GM12865 (cell line): ENCODE data around the gene PDGFD.

ENCODE experiments used
- DNase-seq: peaks from one replicate; pipeline ENCODE4 v3.0.0; 2010; ENCODE audit warnings: low read depth
- H3K4me3 ChIP-seq: 2 replicates; pipeline ENCODE4 v1.5.1; 2011; ENCODE audit warnings: mild to moderate bottlenecking, low read depth, low read length, control low read depth
- CTCF ChIP-seq: IDR thresholded peaks from 2 replicates; pipeline ENCODE4 v1.5.1; 2011; ENCODE audit warnings: low read length, control low read depth, low read depth, inconsistent platforms; ENCODE audit not compliant: insufficient read depth; ENCODE audit errors: missing control alignments

PDGFD gene

DNA sequence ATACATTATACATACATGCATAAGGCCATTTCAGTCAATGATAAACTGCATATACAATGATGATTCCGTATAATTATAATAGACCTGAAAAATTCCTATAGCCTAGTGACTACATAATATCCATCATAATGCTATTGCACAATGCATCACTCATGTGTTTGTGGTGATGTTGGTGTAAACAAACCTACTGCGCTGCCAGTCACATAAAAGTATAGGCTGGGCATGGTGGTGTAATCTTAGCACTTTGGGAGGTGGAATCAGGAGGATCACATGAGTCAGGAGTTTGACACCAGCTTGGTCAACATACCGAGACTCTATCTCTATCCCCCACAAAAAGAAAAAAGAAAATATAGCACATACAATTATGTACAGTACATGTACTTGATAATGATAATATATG is 291.2 kb downstream of the PDGFD start:
- H3K4me3 ChIP-seq, result no peak overlapping the region
- DNase-seq, result no peak
- TF ChIP-seq CTCF, result no peak

DNA sequence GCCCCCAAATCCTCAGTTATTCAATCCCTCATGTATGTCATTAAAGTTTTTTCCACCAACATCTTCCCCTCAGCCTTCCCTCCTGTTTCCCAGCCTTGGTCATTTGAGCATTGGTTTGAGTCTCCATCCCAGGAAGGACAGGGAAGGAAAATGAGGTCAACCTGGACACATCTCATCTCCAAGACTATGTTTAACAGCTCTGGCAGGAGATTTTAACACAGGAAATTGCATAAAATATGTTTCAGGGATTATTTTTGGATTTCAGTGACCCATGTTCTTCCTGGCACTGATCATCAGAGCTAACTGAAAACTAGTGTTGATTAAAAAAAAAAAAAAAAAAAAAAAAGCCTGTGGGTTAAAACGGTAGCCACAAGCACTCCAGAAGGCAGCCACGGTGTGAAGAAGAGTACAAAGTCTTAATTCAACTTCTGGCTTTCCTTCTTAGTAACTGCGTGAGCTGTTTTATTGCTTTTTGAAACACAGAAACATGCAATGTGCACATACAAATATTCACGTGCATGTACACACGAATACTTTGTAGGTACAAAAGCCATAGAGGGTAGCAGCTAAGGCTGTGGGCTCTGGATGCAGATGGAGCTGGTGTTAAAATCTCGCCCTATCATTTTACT is 291.9 kb downstream of the PDGFD start:
- TF ChIP-seq CTCF, result no peak
- DNase-seq, result no peak
- no peak overlapping the region for H3K4me3 ChIP-seq

DNA sequence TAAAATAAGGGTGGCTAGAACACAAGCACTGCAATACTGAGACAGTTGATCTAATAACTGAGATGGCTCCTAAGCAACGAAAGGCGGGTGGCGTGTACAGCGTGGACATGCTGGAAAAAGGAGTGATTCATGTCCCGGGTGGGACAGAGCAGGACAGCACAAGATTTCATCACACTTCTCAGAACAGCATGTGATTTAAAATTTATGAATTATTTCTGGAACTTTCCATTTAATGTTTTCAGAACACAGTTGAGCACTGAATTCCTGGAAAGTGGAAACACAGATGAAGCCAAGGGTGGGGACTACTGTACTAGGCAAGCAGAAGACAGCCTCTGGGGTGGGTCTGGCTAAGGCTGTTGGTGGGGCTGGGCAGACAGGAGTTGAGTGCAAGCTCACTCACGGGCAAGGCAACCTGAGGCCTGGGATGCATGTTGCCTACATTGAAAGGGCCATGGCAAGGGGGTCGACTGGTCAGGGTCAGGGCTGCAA is 293.1 kb downstream of the PDGFD start:
- DNase-seq, result no peak
- H3K4me3 ChIP-seq, result no peak overlapping the region
- TF ChIP-seq CTCF, result no peak

DNA sequence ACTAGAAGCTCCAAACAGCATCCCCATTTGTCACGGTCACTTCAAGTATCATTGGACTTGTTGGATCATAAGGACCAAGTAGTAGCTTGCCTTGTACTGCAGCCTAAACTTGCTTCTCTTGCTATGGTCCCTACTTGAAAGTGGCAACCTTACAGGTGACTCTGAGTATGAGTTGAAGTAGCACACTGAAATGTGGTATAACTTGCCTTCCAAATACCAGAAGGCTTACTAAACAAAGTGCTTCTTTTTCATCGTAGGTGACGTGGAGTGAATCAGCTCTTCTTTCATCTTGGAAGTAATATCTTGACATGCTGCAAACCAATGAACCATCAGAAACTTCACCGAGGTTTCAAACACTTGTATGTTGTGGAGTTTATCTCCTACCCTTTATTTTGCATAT is 296.5 kb downstream of the PDGFD start:
- no peak overlapping the region for H3K4me3 ChIP-seq
- DNase-seq, result no peak
- TF ChIP-seq CTCF, result no peak

DNA sequence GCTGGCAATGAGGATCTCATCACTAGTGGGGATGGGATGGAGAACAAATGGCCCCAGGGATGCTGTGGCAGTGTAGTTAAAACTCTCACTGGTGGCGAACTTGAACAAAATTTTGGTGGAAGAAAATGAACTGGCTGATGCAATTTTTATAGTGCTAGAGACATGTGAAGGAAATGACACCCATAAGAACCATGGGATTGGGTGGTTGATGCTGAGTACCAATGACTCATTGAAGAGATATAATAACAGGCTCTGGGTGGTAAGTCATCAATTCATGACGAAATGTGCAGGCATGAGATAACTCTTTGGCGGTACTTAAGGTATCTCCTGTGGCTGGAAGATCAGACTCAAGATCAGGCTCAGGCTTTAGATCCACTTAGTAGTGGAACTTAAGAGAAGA is 300.4 kb downstream of the PDGFD start:
- no peak overlapping the region for H3K4me3 ChIP-seq
- DNase-seq, result no peak
- no peak for TF ChIP-seq CTCF

DNA sequence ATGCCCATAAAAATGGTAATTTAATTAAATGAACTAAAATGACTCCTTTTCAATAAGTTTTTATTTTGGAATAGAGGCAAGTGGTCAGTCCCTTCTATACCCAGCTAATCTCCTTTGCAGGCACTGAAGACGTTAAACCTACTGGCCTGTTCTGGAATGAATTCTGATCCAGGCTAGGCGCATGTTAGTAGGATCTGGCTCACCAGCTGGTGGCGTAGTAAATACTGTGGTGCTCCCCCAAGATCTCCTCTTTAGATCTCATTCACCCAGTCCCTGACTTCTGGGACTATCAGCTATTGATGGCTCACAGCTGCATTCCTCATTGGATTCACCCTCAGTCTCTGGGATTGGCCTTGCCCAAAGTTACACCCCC is 301.2 kb downstream of the PDGFD start:
- no peak overlapping the region for H3K4me3 ChIP-seq
- TF ChIP-seq CTCF, result no peak
- DNase-seq, result no peak
